CD4-positive, alpha-beta memory T cell (primary cell): ENCODE measurements around the gene KIRREL3. TPM values are rescaled to one million over a fixed set of nuclear protein-coding genes. Genes with fewer than 3 reads are reported as not detected.

Source experiments
- CTCF ChIA-PET: fragments of 350-600 bp; sonication (Branson Sonifier 250); formaldehyde crosslinking; loops from one replicate; lab custom pipeline; 2021; ENCODE audit warnings: inconsistent platforms; ENCODE audit not compliant: partially characterized antibody; lab: Charles Lee
- POLR2A ChIA-PET: fragments of 350-600 bp; sonication (Branson Sonifier 250); formaldehyde crosslinking; loops from one replicate; lab custom pipeline; 2021; ENCODE audit not compliant: partially characterized antibody; lab: Charles Lee
- DNase-seq, 5 donors: peaks; one replicate each; pipeline versions ENCODE4 v3.0.0 to v3.0.0-alpha.2; 2020 to 2022; ENCODE audit warnings: mixed read lengths in 1 of 5
- H3K27ac ChIP-seq: one replicate; pipeline ENCODE4 v1.7.0; 2013; ENCODE audit warnings: low read depth, low read length
- H3K27me3 ChIP-seq: 2 replicates; pipeline ENCODE4 v1.7.0; 2013; ENCODE audit warnings: mild to moderate bottlenecking, low read length, moderate library complexity; ENCODE audit not compliant: insufficient read depth
- H3K36me3 ChIP-seq: 2 replicates; pipeline ENCODE4 v1.7.0; 2013; ENCODE audit warnings: mild to moderate bottlenecking, low read length, moderate library complexity; ENCODE audit not compliant: insufficient read depth
- H3K4me1 ChIP-seq: 2 replicates; pipeline ENCODE4 v1.7.0; 2013; ENCODE audit warnings: mild to moderate bottlenecking, low read length, moderate library complexity; ENCODE audit not compliant: insufficient read depth
- H3K4me3 ChIP-seq, 2 donors: one replicate each; pipeline ENCODE4 v1.7.0; 2013; ENCODE audit warnings: low read length in 2 of 2, mild to moderate bottlenecking in 1 of 2
- H3K9me3 ChIP-seq, 2 donors: one replicate each; pipeline ENCODE4 v1.7.0; 2013; ENCODE audit warnings: low read length in 2 of 2, control low read depth in 1 of 2; ENCODE audit not compliant: control insufficient read depth in 1 of 2
- H3K27ac Mint-ChIP-seq, 7 donors: one replicate each; pipeline ENCODE4 v1.8.0; 2020 to 2021; ENCODE audit warnings: mixed read lengths in 7 of 7, mild to moderate bottlenecking in 6 of 7, inconsistent platforms in 3 of 7, moderate library complexity in 3 of 7
- H3K27me3 Mint-ChIP-seq, 2 donors: one replicate each; pipeline ENCODE4 v1.8.0; 2020 to 2021; ENCODE audit warnings: mixed read lengths in 2 of 2
- H3K36me3 Mint-ChIP-seq, 2 donors: one replicate each; pipeline ENCODE4 v1.8.0; 2020 to 2021; ENCODE audit warnings: mixed read lengths in 2 of 2, inconsistent platforms in 1 of 2, mild to moderate bottlenecking in 1 of 2
- H3K4me1 Mint-ChIP-seq, 4 donors: one replicate each; pipeline ENCODE4 v1.8.0; 2020 to 2021; ENCODE audit warnings: mixed read lengths in 4 of 4, mild to moderate bottlenecking in 1 of 4
- H3K4me3 Mint-ChIP-seq, 8 donors: one replicate each; pipeline ENCODE4 v1.8.0; 2020 to 2021; ENCODE audit warnings: mixed read lengths in 8 of 8, mild to moderate bottlenecking in 7 of 8, moderate library complexity in 6 of 8, inconsistent platforms in 3 of 8
- H3K9me3 Mint-ChIP-seq, 8 donors: one replicate each; pipeline ENCODE4 v1.8.0; 2020 to 2021; ENCODE audit warnings: mixed read lengths in 8 of 8, mild to moderate bottlenecking in 5 of 8, inconsistent platforms in 3 of 8, moderate library complexity in 1 of 8
- intact Hi-C: fragments of 100-400 bp; cut with micrococcal nuclease; formaldehyde crosslinking; loops from one replicate; pipeline ENCODE4 v1.15.1; 2023
- polyA plus RNA-seq, 2 donors: library from polyadenylated mRNA; unstranded; fragments of 300-500 nt; fragmentation: Illumina TruSeq; gene quantifications; one replicate each; pipeline ENCODE4 v1.2.3, GENCODE V29; 2021
- total RNA-seq, 2 experiments: library from RNA; stranded (reverse); gene quantifications; one replicate each; pipeline ENCODE4 v1.2.3, GENCODE V29; 2021

The KIRREL3 gene
- total and polyA plus RNA-seq, 4 experiments from 2014 or later = not detected

DNA sequence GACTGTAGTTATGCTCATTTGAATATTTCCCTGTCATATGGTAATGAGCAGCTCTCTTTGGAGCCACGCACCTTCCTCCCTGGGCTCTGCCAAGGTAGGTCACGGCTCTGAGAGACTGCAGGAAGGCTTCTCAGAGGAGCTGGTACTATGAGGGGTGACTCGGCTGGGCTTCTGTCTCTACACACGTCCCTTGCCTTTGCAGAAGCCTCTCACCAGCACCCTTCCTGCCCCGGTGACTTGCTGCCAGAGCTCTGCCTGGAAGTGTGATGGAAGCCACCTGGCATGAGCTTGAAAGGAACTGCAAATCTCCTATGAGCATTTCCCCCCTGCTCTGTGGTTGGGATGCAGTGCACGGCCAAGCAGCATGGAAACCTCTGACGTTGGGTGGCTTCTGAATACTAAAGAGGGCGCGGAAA is 74.2 kb downstream of the KIRREL3 start:
- H3K27me3 ChIP-seq = no peaks in the 10 kb centered on the region
- Mint-ChIP-seq H3K27me3 (peaks cover 2 to 5% of the 10 kb centered on the region in 2 donors), H3K36me3 (no peaks in the 10 kb centered on the region), H3K4me3 (no peak overlapping the region), H3K9me3 (peaks cover 0 to 6% (median 0%) of the 10 kb centered on the region in 8 donors), H3K27ac (no peak overlapping the region), H3K4me1 (peaks cover 0 to 4% (median 0%) of the 10 kb centered on the region in 4 donors)
- ChIA-PET CTCF (no interaction called here), POLR2A (no interaction called here)
- no peaks in the 10 kb centered on the region for H3K36me3 ChIP-seq
- H3K4me3 ChIP-seq = no peak overlapping the region
- DNase-seq = no peak
- no peaks in the 10 kb centered on the region for H3K9me3 ChIP-seq
- H3K27ac ChIP-seq = no peak overlapping the region
- H3K4me1 ChIP-seq = no peaks in the 10 kb centered on the region
- intact Hi-C loops = no loop called here

DNA sequence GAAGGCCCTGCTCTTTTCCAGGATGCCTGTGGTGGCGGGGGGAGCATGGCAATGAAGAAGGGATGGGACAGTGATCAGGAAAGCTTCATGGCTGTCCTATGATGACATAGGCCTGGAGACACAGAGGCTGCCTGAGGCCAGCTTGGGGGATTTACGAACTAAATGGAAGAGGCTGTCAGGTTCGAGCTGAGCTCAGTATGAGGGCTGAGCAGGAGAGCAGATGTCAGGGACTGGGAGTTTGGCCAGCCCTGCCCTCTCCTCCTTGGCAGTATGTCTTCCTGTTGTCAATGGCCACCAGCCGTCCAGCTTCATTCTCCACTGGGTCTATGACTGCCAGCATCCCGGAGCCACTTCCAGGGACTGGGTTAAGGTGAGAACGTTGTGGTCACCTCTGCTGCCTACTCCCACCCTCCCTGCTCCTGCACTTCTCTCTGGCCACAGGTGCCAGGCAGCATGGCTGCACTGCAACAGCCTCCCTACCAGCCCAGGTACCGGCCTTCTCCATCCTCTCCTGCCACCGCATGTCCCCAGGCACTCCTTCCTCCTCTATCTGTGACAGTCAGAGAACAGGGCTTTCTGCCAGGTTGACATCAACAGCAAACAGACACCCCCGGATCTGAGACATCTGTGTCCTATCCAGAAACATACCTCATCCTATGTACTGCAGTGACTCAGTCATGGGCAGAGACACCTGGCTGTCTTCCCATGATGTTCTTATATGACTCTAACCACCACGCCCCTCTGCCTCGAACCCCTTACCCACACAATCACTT is 75.1 kb downstream of the KIRREL3 start:
- Mint-ChIP-seq H3K4me1 (peaks cover 0 to 4% (median 0%) of the 10 kb centered on the region in 4 donors), H3K27me3 (peaks cover 2 to 5% of the 10 kb centered on the region in 2 donors), H3K36me3 (no peaks in the 10 kb centered on the region), H3K27ac (no peak overlapping the region), H3K9me3 (peaks cover 0 to 6% (median 0%) of the 10 kb centered on the region in 8 donors), H3K4me3 (no peak overlapping the region)
- H3K4me3 ChIP-seq = no peak overlapping the region
- no peaks in the 10 kb centered on the region for H3K27me3 ChIP-seq
- no peaks in the 10 kb centered on the region for H3K4me1 ChIP-seq
- H3K9me3 ChIP-seq = no peaks in the 10 kb centered on the region
- no peak overlapping the region for H3K27ac ChIP-seq
- H3K36me3 ChIP-seq = no peaks in the 10 kb centered on the region
- ChIA-PET POLR2A (no interaction called here), CTCF (no interaction called here)
- intact Hi-C loops = no loop called here
- DNase-seq = no peak

DNA sequence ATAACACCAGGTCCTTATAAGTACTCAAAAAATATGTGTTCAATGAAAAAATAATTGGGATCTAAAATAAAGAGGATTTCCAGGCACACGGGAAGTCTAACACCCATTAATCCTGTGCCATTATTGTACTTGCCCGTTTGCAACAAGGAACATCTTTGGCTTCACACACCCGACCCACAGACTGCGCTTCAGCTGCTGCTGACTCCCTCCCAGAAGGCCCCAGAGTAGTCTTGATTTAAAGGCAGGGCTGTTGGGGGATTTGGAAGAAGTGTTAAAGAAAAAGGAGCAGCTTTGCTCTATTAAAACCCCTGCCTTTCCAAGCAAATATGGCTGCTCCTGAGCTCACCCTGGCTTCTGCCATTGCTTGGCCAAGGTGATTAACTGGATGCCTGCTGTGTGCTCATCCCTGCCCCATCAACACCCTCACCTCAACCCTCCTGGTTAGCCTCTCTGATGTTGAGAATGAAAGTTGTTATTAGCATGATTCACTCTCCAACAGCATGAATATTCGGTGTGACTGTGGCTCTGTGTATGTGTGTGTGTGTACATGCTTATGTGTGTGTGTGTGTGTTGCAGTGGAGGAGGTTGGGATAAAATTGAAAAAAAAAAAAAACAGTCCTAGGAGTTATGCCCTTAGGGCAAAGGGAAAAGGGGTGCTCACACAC is 76.1 kb downstream of the KIRREL3 start:
- H3K4me3 ChIP-seq = no peak overlapping the region
- no peak overlapping the region for H3K27ac Mint-ChIP-seq
- H3K36me3 Mint-ChIP-seq = no peaks in the 10 kb centered on the region
- intact Hi-C loops = no loop called here
- no peak overlapping the region for H3K4me3 Mint-ChIP-seq
- no peak for DNase-seq
- H3K36me3 ChIP-seq = no peaks in the 10 kb centered on the region
- H3K4me1 Mint-ChIP-seq = peaks cover 0 to 4% (median 0%) of the 10 kb centered on the region in 4 donors
- H3K27me3 ChIP-seq = no peaks in the 10 kb centered on the region
- peaks cover 2 to 5% of the 10 kb centered on the region in 2 donors for H3K27me3 Mint-ChIP-seq
- peaks cover 0 to 6% (median 0%) of the 10 kb centered on the region in 8 donors for H3K9me3 Mint-ChIP-seq
- H3K9me3 ChIP-seq = no peaks in the 10 kb centered on the region
- H3K27ac ChIP-seq = no peak overlapping the region
- ChIA-PET CTCF (no interaction called here), POLR2A (no interaction called here)
- no peaks in the 10 kb centered on the region for H3K4me1 ChIP-seq

- no peaks in the 10 kb centered on the region for H3K27me3 ChIP-seq
- intact Hi-C loops = no loop called here
- no peak for DNase-seq
- ChIA-PET CTCF (no interaction called here), POLR2A (no interaction called here)
- Mint-ChIP-seq H3K36me3 (no peaks in the 10 kb centered on the region), H3K4me3 (no peak overlapping the region), H3K9me3 (peaks cover 0 to 6% (median 0%) of the 10 kb centered on the region in 8 donors), H3K4me1 (no peaks in the 10 kb centered on the region), H3K27ac (no peak overlapping the region), H3K27me3 (peaks cover 0 to 2% of the 10 kb centered on the region in 2 donors)
- H3K4me3 ChIP-seq = no peak overlapping the region
- no peaks in the 10 kb centered on the region for H3K36me3 ChIP-seq
- no peak overlapping the region for H3K27ac ChIP-seq
- H3K4me1 ChIP-seq = no peaks in the 10 kb centered on the region
- H3K9me3 ChIP-seq = no peaks in the 10 kb centered on the region
Observed at GRCh38 chr11:126920833-126921232, 79.7 kb downstream of the KIRREL3 start.

GRCh38 chr11:126919147-126919823 is 81.3 kb downstream of the KIRREL3 start:
- no peaks in the 10 kb centered on the region for H3K36me3 ChIP-seq
- intact Hi-C loops = no loop called here
- no peak overlapping the region for H3K27ac ChIP-seq
- Mint-ChIP-seq H3K27ac (no peak overlapping the region), H3K9me3 (peaks cover 0 to 6% (median 0%) of the 10 kb centered on the region in 8 donors), H3K4me3 (no peak overlapping the region), H3K27me3 (no peaks in the 10 kb centered on the region), H3K36me3 (no peaks in the 10 kb centered on the region), H3K4me1 (no peaks in the 10 kb centered on the region)
- ChIA-PET POLR2A (no interaction called here), CTCF (no interaction called here)
- H3K9me3 ChIP-seq = no peaks in the 10 kb centered on the region
- no peak overlapping the region for H3K4me3 ChIP-seq
- no peaks in the 10 kb centered on the region for H3K4me1 ChIP-seq
- DNase-seq = no peak
- H3K27me3 ChIP-seq = no peaks in the 10 kb centered on the region

DNA sequence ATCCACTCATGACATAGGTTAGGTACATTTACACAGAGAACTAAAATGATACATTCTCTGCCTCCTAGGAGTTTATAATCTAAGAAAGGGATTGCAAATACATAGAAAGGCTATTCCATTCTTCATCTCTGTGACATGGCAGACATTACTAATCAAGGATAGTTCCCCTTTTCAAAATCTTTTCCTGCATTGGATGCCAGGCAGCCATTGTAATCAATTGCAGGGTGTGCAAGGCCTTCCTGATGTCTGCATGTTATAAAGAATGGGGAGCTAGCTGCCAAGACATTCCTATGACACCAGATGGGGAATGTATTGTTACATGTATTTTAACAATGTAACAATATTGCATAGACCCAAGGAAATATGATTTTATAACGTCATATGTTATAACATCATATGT is 82.0 kb downstream of the KIRREL3 start:
- no peak overlapping the region for H3K27ac ChIP-seq
- no peak for DNase-seq
- no peak overlapping the region for H3K27ac Mint-ChIP-seq
- intact Hi-C loops = no loop called here
- H3K27me3 ChIP-seq = no peaks in the 10 kb centered on the region
- CTCF ChIA-PET = no interaction called here
- H3K36me3 ChIP-seq = no peaks in the 10 kb centered on the region
- H3K27me3 Mint-ChIP-seq = no peaks in the 10 kb centered on the region
- no peaks in the 10 kb centered on the region for H3K36me3 Mint-ChIP-seq
- POLR2A ChIA-PET = no interaction called here
- no peak overlapping the region for H3K4me3 ChIP-seq
- H3K4me1 Mint-ChIP-seq = no peaks in the 10 kb centered on the region
- H3K9me3 ChIP-seq = no peaks in the 10 kb centered on the region
- H3K9me3 Mint-ChIP-seq = peaks cover 0 to 2% (median 0%) of the 10 kb centered on the region in 8 donors
- no peak overlapping the region for H3K4me3 Mint-ChIP-seq
- H3K4me1 ChIP-seq = no peaks in the 10 kb centered on the region

DNA sequence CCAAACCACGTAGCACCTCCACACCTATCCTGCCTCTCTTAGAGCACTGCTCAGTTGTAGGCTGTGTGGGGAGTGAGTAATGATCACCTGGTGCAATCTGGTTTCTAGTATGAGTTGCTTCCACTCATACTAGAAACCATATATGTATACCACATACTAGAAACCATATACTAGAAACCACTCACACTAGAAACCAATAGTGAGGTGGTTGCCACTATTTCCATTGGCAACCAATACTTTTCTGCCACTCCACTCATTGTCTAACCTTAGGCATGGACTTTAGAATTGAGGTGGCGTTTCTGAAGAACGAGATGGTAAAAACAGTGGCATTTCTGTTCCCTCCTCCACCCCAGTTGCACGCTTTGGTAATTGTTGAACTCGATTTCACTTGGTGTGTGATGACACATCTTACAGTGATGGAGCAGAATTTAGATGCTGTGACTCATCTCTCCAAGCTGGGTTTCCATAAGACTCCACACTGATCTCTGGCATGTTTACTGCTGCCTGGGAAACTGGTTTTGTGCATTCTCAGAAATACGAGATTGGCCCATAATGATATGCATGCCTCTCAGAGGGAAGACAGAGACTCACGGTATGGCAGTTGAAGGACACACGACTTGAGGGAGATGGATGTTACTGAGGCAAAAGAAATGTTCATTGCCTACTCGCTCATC is 82.9 kb downstream of the KIRREL3 start:
- Histone ChIP-seq H3K4me3 (no peak overlapping the region), H3K4me1 (no peaks in the 10 kb centered on the region), H3K9me3 (no peaks in the 10 kb centered on the region), H3K27me3 (no peaks in the 10 kb centered on the region), H3K27ac (no peak overlapping the region), H3K36me3 (no peaks in the 10 kb centered on the region)
- H3K36me3 Mint-ChIP-seq = no peaks in the 10 kb centered on the region
- H3K4me1 Mint-ChIP-seq = no peaks in the 10 kb centered on the region
- ChIA-PET POLR2A (no interaction called here), CTCF (no interaction called here)
- no peaks in the 10 kb centered on the region for H3K27me3 Mint-ChIP-seq
- no peak overlapping the region for H3K4me3 Mint-ChIP-seq
- intact Hi-C loops = no loop called here
- H3K27ac Mint-ChIP-seq = no peak overlapping the region
- H3K9me3 Mint-ChIP-seq = peaks cover 0 to 2% (median 0%) of the 10 kb centered on the region in 8 donors
- DNase-seq = no peak
